Prostate gland (tissue), 2 donors: ENCODE measurements around the gene SLC41A1.

Source experiments
- POLR2A ChIP-seq: fragments of 450-650 bp; IDR thresholded peaks from one replicate; pipeline ENCODE4 v1.6.1; 2016; ENCODE audit warnings: antibody characterized with exemption, mild to moderate bottlenecking
- POLR2AphosphoS5 ChIP-seq: sonication (generic); formaldehyde crosslinking; IDR thresholded peaks from one replicate; pipeline ENCODE4 v1.6.1; 2017; ENCODE audit warnings: antibody characterized with exemption
- TF ChIP-seq, protein P1 (sequence below), 4 experiments: fragments of 200-600 bp in 2 of 4; fragments of 450-650 bp in 2 of 4; sonication (generic) in 2 of 4; IDR thresholded peaks; 1 replicate in 3 of 4; 2 replicates in 1 of 4; pipeline ENCODE4 v1.5.1; 2016 to 2019; ENCODE audit warnings: antibody characterized with exemption in 4 of 4, mild to moderate bottlenecking in 2 of 4, moderate library complexity in 2 of 4

DNA sequence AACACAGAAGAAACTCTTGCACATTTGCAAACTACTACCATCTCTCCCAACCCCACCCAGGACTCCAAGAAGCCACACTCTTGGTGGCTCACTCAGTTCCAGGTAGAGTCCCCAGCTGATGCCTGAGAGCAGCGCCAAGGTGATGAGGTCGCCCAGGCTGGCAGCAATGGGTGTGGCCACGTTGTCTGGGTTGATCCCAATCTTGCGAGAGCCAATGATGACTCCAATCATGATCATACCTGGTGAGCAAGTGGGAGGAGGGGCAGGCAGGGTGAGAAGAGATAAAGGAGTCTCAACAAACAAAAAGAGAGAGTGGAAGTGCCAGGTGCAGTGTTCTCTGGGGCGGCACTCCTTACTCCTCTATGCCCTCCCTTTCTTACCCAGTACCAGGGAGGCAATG is 14.4 kb downstream of the SLC41A1 start:
- TF ChIP-seq, protein P1, sequence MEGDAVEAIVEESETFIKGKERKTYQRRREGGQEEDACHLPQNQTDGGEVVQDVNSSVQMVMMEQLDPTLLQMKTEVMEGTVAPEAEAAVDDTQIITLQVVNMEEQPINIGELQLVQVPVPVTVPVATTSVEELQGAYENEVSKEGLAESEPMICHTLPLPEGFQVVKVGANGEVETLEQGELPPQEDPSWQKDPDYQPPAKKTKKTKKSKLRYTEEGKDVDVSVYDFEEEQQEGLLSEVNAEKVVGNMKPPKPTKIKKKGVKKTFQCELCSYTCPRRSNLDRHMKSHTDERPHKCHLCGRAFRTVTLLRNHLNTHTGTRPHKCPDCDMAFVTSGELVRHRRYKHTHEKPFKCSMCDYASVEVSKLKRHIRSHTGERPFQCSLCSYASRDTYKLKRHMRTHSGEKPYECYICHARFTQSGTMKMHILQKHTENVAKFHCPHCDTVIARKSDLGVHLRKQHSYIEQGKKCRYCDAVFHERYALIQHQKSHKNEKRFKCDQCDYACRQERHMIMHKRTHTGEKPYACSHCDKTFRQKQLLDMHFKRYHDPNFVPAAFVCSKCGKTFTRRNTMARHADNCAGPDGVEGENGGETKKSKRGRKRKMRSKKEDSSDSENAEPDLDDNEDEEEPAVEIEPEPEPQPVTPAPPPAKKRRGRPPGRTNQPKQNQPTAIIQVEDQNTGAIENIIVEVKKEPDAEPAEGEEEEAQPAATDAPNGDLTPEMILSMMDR (IDR thresholded peaks at IDR 0.05) = no peak
- TF ChIP-seq POLR2A = no peak
- no peak for TF ChIP-seq POLR2AphosphoS5
